Activated naive CD4-positive, alpha-beta T cell treated with anti-CD3 and anti-CD28 coated beads, Interleukin-2, amount 10 ng/mL, durations not matched to agents 7 days and 5 days (primary cell): ENCODE results near the gene RAPGEF2.
"Not testable (repeated sequence)": the region's sequence is repeated elsewhere in the genome, so short reads cannot be mapped to it uniquely, and the experiment has no call there.

Experiments
- CTCF ChIA-PET: fragments of 350-600 bp; sonication (Branson Sonifier 250); formaldehyde crosslinking; loops from one replicate; lab custom pipeline; 2021; ENCODE audit warnings: antibody characterized with exemption; lab: Charles Lee
- DNase-seq: peaks from one replicate; pipeline ENCODE4 v3.0.0-alpha.2; 2020
- H3K27ac Mint-ChIP-seq: one replicate; pipeline ENCODE4 v1.8.0; 2021; ENCODE audit warnings: mild to moderate bottlenecking, moderate library complexity, mixed read lengths
- H3K27me3 Mint-ChIP-seq: one replicate; pipeline ENCODE4 v1.8.0; 2021; ENCODE audit warnings: mild to moderate bottlenecking, mixed read lengths
- H3K36me3 Mint-ChIP-seq: one replicate; pipeline ENCODE4 v1.8.0; 2021; ENCODE audit warnings: mixed read lengths
- H3K4me1 Mint-ChIP-seq: one replicate; pipeline ENCODE4 v1.8.0; 2021; ENCODE audit warnings: mixed read lengths
- H3K4me3 Mint-ChIP-seq: one replicate; pipeline ENCODE4 v1.8.0; 2021; ENCODE audit warnings: mild to moderate bottlenecking, moderate library complexity, mixed read lengths
- H3K9me3 Mint-ChIP-seq: one replicate; pipeline ENCODE4 v1.8.0; 2021; ENCODE audit warnings: mixed read lengths

Gene RAPGEF2

GRCh38 chr4:159250751-159251325 is 148.0 kb downstream of the RAPGEF2 start:
- CTCF ChIA-PET: interaction anchor here (0.6 kb wide), 1 partner anchor 17 kb away, joined by 3 read pairs; no protein-coding TSS in a partner anchor
- Mint-ChIP-seq H3K36me3 (peaks cover 8% of the 10 kb centered on the region), H3K27ac (no peak overlapping the region), H3K4me1 (peaks cover 6% of the 10 kb centered on the region), H3K9me3 (peaks cover 2% of the 10 kb centered on the region), H3K4me3 (no peak overlapping the region), H3K27me3 (no peaks in the 10 kb centered on the region)
- no peak for DNase-seq

GRCh38 chr4:159251580-159251979 is 148.7 kb downstream of the RAPGEF2 start:
- DNase-seq, H3K27ac Mint-ChIP-seq, H3K9me3 Mint-ChIP-seq, H3K36me3 Mint-ChIP-seq, H3K4me3 Mint-ChIP-seq, H3K27me3 Mint-ChIP-seq, CTCF ChIA-PET, H3K4me1 Mint-ChIP-seq: not testable (repeated sequence)

- DNase-seq: no peak
- CTCF ChIA-PET: no interaction called here
- Mint-ChIP-seq H3K36me3 (peaks cover 9% of the 10 kb centered on the region), H3K27ac (no peak overlapping the region), H3K27me3 (no peaks in the 10 kb centered on the region), H3K4me3 (no peak overlapping the region), H3K9me3 (peaks cover 2% of the 10 kb centered on the region), H3K4me1 (peaks cover 6% of the 10 kb centered on the region)
These were observed 149.6 kb downstream of the RAPGEF2 start for GRCh38 chr4:159252491-159252890.

- CTCF ChIA-PET: no interaction called here
- peaks cover 6% of the 10 kb centered on the region for H3K36me3 Mint-ChIP-seq
- DNase-seq: no peak
- no peaks in the 10 kb centered on the region for H3K4me1 Mint-ChIP-seq
- H3K27ac Mint-ChIP-seq: no peak overlapping the region
- no peaks in the 10 kb centered on the region for H3K27me3 Mint-ChIP-seq
- H3K4me3 Mint-ChIP-seq: no peak overlapping the region
- H3K9me3 Mint-ChIP-seq: peaks cover 2% of the 10 kb centered on the region
These were observed 153.2 kb downstream of the RAPGEF2 start for GRCh38 chr4:159256037-159256436.

- Mint-ChIP-seq H3K27ac (no peak overlapping the region), H3K36me3 (peaks cover 1% of the 10 kb centered on the region), H3K4me1 (no peaks in the 10 kb centered on the region), H3K9me3 (no peaks in the 10 kb centered on the region), H3K27me3 (no peaks in the 10 kb centered on the region), H3K4me3 (no peak overlapping the region)
- DNase-seq: no peak
- CTCF ChIA-PET: no interaction called here
These were observed 156.1 kb downstream of the RAPGEF2 start for GRCh38 chr4:159258889-159259560.

GRCh38 chr4:159264057-159264456 is 161.2 kb downstream of the RAPGEF2 start:
- H3K4me1 Mint-ChIP-seq: no peaks in the 10 kb centered on the region
- H3K9me3 Mint-ChIP-seq: no peaks in the 10 kb centered on the region
- CTCF ChIA-PET: no interaction called here
- DNase-seq: no peak
- no peak overlapping the region for H3K4me3 Mint-ChIP-seq
- no peak overlapping the region for H3K27ac Mint-ChIP-seq
- H3K27me3 Mint-ChIP-seq: no peaks in the 10 kb centered on the region
- H3K36me3 Mint-ChIP-seq: no peaks in the 10 kb centered on the region

GRCh38 chr4:159266981-159267868 is 164.3 kb downstream of the RAPGEF2 start:
- Mint-ChIP-seq H3K27ac (no peak overlapping the region), H3K36me3 (no peaks in the 10 kb centered on the region), H3K27me3 (no peaks in the 10 kb centered on the region), H3K9me3 (no peaks in the 10 kb centered on the region), H3K4me1 (no peaks in the 10 kb centered on the region), H3K4me3 (no peak overlapping the region)
- CTCF ChIA-PET: interaction anchor here (0.6 kb wide), 1 partner anchor 17 kb away, joined by 3 read pairs; no protein-coding TSS in a partner anchor
- no peak for DNase-seq

- Mint-ChIP-seq H3K4me1 (no peaks in the 10 kb centered on the region), H3K27ac (no peak overlapping the region), H3K36me3 (no peaks in the 10 kb centered on the region), H3K4me3 (no peak overlapping the region), H3K9me3 (no peaks in the 10 kb centered on the region), H3K27me3 (no peaks in the 10 kb centered on the region)
- no peak for DNase-seq
- CTCF ChIA-PET: interaction anchor here (0.6 kb wide), 1 partner anchor 17 kb away, joined by 3 read pairs; no protein-coding TSS in a partner anchor
These were observed 165.0 kb downstream of the RAPGEF2 start for GRCh38 chr4:159267869-159268285.

- CTCF ChIA-PET: no interaction called here
- Mint-ChIP-seq H3K4me1 (no peaks in the 10 kb centered on the region), H3K36me3 (no peaks in the 10 kb centered on the region), H3K27me3 (no peaks in the 10 kb centered on the region), H3K4me3 (no peak overlapping the region), H3K9me3 (no peaks in the 10 kb centered on the region), H3K27ac (no peak overlapping the region)
- no peak for DNase-seq
These were observed 165.7 kb downstream of the RAPGEF2 start for GRCh38 chr4:159268607-159269006.

GRCh38 chr4:159269116-159269515 is 166.2 kb downstream of the RAPGEF2 start:
- no peaks in the 10 kb centered on the region for H3K9me3 Mint-ChIP-seq
- no peak for DNase-seq
- H3K4me1 Mint-ChIP-seq: no peaks in the 10 kb centered on the region
- CTCF ChIA-PET: no interaction called here
- no peaks in the 10 kb centered on the region for H3K27me3 Mint-ChIP-seq
- H3K4me3 Mint-ChIP-seq: no peak overlapping the region
- H3K27ac Mint-ChIP-seq: no peak overlapping the region
- H3K36me3 Mint-ChIP-seq: no peaks in the 10 kb centered on the region

- Mint-ChIP-seq H3K27me3 (no peaks in the 10 kb centered on the region), H3K4me3 (no peak overlapping the region), H3K4me1 (no peaks in the 10 kb centered on the region), H3K9me3 (no peaks in the 10 kb centered on the region), H3K36me3 (no peaks in the 10 kb centered on the region), H3K27ac (no peak overlapping the region)
- no peak for DNase-seq
- CTCF ChIA-PET: no interaction called here
These were observed 167.1 kb downstream of the RAPGEF2 start for GRCh38 chr4:159269956-159270355.

- CTCF ChIA-PET: no interaction called here
- no peaks in the 10 kb centered on the region for H3K9me3 Mint-ChIP-seq
- no peak overlapping the region for H3K27ac Mint-ChIP-seq
- no peak overlapping the region for H3K4me3 Mint-ChIP-seq
- H3K36me3 Mint-ChIP-seq: no peaks in the 10 kb centered on the region
- no peaks in the 10 kb centered on the region for H3K4me1 Mint-ChIP-seq
- no peaks in the 10 kb centered on the region for H3K27me3 Mint-ChIP-seq
- no peak for DNase-seq
These were observed 169.0 kb downstream of the RAPGEF2 start for GRCh38 chr4:159271856-159272255.

- Mint-ChIP-seq H3K27me3 (no peaks in the 10 kb centered on the region), H3K9me3 (no peaks in the 10 kb centered on the region), H3K4me1 (no peaks in the 10 kb centered on the region), H3K4me3 (no peak overlapping the region), H3K36me3 (no peaks in the 10 kb centered on the region), H3K27ac (no peak overlapping the region)
- CTCF ChIA-PET: no interaction called here
- DNase-seq: no peak
These were observed 169.6 kb downstream of the RAPGEF2 start for GRCh38 chr4:159272273-159273140.

GRCh38 chr4:159273141-159273438 is 170.2 kb downstream of the RAPGEF2 start:
- CTCF ChIA-PET: no interaction called here
- no peak overlapping the region for H3K4me3 Mint-ChIP-seq
- no peak overlapping the region for H3K27ac Mint-ChIP-seq
- H3K4me1 Mint-ChIP-seq: no peaks in the 10 kb centered on the region
- no peak for DNase-seq
- H3K36me3 Mint-ChIP-seq: no peaks in the 10 kb centered on the region
- H3K27me3 Mint-ChIP-seq: no peaks in the 10 kb centered on the region
- no peaks in the 10 kb centered on the region for H3K9me3 Mint-ChIP-seq
